Measurements from ENCODE around the gene C19orf25.

C19orf25 gene

GRCh38 chr19:1496714-1497577 lies 17.9 kb upstream of the C19orf25 start:
- no peak for DNase-seq

GRCh38 chr19:1495799-1496713 lies 17.0 kb upstream of the C19orf25 start:
- no peak for DNase-seq

GRCh38 chr19:1495051-1495798 lies 16.2 kb upstream of the C19orf25 start:
- DNase-seq, result no peak

GRCh38 chr19:1494115-1494815 lies 15.2 kb upstream of the C19orf25 start:
- no peak for DNase-seq

GRCh38 chr19:1492474-1493006 lies 13.5 kb upstream of the C19orf25 start:
- DNase-seq, result no peak

- peak in 1 of 58 donors; percentile 8 for DNase-seq
Measured at GRCh38 chr19:1491849-1492170, 12.8 kb upstream of the C19orf25 start.

GRCh38 chr19:1491114-1491848 lies 12.3 kb upstream of the C19orf25 start, which contains the start of gene REEP6:
TSS of gene REEP6 (plus strand) at chr19:1491181. CDS start at chr19:1491270, 89 bp downstream.
- no peak for DNase-seq

GRCh38 chr19:1490311-1491113 lies 11.5 kb upstream of the C19orf25 start, which contains the start of gene PCSK4:
TSS of gene PCSK4 (minus strand) at chr19:1490350. CDS start at chr19:1490346, 4 bp downstream.
- peak; percentile 89 to 100 (median 99) for DNase-seq

GRCh38 chr19:1489463-1490310 lies 10.7 kb upstream of the C19orf25 start:
- DNase-seq, result peak in 1 of 58 donors; percentile 43

GRCh38 chr19:1488282-1488601 lies 9.2 kb upstream of the C19orf25 start:
- DNase-seq, result no peak

GRCh38 chr19:1487576-1488281 lies 8.7 kb upstream of the C19orf25 start:
- no peak for DNase-seq

- DNase-seq, result no peak
Measured at GRCh38 chr19:1486720-1487575, 7.9 kb upstream of the C19orf25 start.

- no peak for DNase-seq
Measured at GRCh38 chr19:1483979-1484428, 5.0 kb upstream of the C19orf25 start.

GRCh38 chr19:1483131-1483978 lies 4.3 kb upstream of the C19orf25 start:
- no peak for DNase-seq

All from anterior cingulate cortex (tissue), 58 donors.